GOT3 (cell line): Measurements from ENCODE around the gene PIK3R1.

Experiments used
- DNase-seq: peaks from one replicate; lab custom pipeline; 2025; ENCODE audit warnings: mixed read lengths; lab: John Stamatoyannopoulos, UW

The PIK3R1 gene

DNA sequence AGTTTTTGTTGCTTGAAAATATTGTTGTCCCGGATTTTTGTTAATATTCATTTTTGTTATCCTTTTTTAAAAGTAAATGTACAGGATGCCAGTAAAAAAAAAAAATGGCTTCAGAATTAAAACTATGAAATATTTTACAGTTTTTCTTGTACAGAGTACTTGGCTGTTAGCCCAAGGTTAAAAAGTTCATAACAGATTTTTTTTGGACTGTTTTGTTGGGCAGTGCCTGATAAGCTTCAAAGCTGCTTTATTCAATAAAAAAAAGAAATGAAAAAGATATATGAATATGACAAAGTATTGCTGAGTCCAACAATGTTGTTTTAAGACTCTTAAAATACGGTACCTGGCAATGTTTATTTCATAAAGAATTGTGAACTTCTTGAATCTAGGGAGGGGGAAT, 82.9 kb downstream of the PIK3R1 start:
- no peak for DNase-seq

DNA sequence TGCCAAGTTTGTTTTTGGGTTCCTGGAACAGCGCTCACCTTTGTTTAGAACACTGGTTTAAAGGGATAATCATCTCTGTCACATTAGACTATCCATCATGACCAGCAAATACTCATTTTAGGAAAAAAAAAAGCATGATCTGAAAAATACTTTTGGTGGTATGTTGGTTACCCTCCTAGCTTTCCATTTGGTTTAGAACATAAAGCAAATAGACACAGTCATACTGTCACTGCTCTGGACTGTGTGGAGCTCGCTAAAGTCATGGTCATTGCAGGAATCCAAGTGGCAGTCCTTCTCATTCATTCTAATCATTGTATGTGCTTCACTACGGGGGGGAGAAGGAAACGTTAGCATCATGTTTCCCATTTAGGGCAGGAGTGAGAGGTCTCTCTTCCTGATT, 83.5 kb downstream of the PIK3R1 start:
- DNase-seq, result no peak

DNA sequence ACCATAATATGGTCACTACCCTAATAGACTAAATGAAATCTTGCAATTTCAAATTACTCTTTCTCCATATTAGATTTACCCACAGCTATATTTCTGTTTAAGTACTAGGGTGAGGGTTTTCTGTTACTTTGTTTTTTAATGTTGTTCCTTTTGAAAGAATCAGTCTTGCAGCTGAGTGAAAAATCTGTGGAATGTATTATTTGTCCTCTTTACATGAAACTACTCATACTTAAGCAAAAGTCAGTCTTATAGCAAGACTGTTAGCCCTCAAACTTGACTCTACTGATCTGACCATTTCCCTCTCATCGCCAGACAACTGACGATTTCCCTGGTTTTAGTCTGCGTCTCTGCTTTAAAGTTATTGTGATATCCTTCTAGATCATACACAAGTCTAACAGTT, 84.0 kb downstream of the PIK3R1 start:
- no peak for DNase-seq

DNA sequence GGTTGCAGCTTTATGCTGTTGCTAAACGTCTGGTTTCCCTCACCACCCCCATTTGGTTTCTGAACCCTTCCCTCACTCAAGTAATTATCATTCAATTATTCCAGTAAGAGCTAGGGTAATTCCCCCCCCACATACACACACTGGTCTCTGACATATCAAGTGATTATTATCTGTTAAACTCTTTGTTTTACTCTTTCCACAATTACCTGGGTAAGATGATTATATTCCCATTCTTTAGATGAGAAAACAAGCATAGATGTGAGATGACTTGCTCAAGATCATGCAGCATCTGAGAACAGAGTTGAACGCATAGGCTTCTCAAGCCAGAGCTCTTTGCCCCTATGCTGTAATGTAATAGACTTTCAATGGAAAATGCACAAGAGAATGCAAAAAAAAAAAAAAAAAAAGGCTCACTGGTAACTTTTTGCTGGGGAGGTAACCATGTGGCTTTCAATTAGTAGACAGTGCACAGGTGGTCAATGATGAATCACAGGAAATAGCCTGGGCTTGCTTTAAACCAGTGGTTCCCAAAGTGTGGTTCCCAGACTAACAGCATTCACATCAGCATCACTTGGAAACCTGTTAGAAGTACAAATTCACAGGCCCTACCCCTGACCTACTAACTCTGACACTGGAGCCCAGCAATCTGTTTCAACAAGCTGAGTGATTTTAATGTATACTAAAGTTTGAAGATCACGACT, 87.6 kb downstream of the PIK3R1 start:
- DNase-seq, result no peak

DNA sequence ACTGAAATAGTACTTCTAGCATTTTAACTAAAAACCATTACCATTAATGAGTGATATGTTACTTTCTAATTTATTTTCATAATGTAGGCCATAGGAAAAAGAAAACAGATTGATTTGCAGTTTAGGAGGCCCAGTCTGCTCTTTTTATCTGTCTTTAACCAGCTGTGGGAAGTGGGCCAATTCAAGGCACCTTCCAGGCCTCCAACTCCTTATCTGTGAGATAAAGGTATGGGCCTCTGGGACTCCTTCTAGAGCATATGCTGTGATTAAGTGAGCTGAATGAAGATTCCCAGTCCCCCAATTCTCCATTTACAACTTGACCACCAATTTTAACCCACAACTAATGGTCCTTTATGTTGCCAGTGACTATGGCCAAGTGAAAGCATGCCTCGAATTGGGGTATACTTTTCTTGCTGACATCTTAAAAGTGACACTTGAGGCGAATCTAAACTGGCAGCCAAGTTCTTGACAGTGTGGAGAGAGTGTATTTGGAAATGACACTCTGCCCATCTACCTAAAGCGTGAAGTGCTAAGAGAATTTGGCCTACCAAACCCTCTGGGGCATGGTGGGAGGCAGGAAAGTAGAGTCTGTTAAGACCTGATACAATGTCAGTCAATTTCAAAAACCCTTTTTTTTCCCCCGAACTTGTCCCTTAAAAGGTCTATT, 88.3 kb downstream of the PIK3R1 start:
- DNase-seq, result no peak

DNA sequence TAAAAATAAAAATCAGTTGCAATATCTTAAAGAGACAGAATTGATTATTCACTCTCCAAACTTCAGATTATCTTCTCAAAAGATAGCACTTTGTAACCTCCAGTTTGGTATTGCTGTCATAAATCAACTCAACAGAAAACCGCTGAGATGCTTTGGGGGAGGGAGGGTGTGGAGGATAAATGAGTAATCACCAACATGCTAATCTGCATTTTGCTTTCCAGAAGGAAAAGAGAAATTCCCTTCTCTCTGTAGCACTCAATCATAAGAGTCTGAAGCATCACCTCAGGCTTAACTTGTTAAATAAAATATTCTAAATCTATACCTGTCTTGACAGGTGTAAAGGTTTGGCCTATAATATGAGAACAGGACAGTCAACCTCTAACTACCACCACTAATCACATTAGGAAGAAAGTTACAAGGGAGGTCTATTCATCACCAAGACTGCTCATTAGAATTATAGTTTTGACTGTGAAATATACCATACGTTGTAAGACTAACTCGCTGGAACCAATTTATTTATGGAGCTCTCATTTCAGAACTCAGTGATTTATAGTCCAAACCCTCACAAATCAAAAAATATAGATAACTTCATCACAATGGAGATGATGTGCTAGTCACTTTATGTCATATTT, 89.0 kb downstream of the PIK3R1 start:
- DNase-seq, result no peak

DNA sequence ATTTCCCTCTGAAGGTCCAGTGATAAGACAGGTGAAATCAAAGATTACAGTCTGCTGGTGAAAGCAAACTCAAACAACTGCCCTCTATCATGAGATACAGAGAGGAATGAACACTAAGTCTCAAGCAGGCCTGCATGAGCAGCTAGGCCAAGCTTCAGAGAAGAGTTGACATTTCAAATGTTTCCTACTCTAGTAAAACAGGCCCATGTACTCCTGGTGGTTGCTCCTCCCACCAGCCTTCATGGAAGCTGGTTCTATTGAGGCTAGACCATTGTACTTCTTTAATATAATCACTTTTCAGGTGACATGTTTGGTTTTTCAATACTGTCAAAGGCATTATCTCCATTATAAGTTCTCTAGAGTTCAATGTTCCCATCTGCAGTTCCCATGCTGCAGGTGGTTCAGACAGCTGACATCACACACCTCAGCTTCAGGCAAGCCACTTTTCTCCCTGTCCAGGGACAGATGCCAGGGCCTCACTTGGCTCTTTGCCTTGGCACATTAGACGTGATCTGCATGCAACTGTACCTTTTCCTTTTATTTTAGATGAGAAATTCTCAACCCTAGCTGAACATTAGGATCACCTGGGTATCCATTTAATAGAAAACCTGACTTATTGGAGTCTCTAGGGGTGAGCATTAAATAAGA, 89.8 kb downstream of the PIK3R1 start:
- no peak for DNase-seq

DNA sequence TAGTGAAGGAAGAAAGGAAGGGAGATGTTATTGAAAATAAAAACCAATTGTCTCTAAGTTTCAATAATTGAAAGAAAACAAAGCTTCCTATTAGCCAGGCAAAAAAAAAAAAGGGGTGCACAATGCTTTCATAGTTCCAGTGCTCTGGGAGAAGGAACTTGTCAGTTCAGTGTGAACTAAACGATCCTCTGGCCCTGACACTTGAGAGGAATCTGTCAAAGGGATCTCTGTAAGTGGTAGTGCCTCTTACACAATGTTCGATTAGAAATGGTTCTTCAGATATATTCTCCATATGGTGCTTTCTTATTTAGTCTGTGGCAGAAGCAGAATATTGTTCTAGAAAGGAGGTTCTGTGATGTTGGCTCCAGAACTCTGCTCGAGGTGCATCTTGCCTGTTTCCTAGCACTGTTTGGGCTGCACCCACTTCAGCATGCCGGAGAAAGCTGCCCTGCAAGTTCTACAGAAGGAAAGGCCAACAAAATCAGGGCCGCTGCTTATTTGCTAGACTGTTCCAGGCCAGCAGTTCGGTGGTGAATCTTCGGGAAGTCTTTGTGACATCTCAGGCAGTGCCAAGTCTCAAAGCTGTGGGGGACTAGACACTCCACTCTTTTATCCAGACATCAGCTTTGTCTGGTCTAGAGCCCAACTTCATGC, 90.9 kb downstream of the PIK3R1 start:
- DNase-seq, result no peak

DNA sequence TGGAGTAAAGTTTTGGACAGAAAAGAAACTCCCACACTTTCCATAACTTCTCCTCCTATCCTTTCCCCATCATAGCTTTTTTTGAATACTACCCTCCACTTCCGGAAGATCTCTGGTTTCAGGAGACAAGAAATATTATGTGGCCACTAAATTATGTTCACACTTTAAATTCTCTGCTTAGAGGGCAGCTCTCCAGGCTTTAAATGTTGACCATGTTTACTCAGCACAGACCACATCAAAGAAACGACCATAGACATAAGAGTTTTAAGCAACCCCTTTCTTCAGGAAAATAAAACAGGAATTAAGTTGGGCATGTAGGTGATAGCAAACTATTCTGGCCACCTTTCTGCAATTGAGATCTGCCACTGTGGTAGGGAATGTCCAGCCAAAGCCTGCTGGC, 97.8 kb downstream of the PIK3R1 start:
- DNase-seq, result no peak

DNA sequence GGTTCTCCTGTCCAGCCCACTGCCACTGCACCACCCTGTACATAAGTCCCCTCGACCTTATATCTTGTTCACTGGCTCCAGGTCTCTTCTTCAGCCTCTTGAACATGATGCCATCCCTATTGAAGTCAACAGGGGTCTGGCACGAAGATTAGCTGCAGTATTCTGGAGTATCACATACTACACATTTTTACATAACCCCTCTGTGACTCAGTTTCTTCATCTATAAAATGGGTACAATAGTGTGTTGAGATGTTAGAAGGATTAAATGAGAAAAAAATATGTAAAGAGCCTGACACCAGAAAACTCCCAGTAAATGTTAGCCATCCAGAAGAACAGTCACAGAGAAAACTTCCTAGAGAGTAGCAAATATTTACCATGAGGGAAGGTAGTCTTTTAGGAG, 98.9 kb downstream of the PIK3R1 start:
- no peak for DNase-seq

DNA sequence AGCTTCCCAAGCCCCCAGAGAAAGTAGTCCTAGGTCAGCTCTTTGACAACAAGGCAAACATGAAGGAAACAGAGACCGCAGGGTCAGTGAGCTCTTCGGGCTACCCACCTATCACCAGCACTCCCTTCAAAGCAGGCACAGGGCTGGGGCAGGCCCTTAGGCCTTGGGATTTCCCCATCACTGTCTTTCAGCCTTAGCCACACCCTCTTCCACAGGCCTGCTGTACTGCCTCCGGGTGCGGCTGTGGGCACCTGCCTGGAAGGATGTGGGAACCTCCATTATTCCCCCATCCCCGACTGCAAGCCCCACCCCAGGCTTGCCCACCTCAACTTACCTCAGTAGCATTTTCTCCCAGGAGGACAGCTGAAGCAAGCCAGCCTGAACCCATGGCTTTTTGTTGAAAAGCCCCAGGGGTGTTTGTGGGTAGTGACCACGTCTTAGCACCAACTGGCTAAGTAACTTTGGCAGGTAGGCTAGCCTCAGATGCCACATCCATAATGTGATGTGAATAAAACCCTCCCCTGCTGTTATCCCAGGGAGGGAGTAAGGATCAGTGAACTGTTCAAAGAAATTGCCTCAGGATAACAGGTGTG, 100.2 kb downstream of the PIK3R1 start:
- DNase-seq, result no peak

DNA sequence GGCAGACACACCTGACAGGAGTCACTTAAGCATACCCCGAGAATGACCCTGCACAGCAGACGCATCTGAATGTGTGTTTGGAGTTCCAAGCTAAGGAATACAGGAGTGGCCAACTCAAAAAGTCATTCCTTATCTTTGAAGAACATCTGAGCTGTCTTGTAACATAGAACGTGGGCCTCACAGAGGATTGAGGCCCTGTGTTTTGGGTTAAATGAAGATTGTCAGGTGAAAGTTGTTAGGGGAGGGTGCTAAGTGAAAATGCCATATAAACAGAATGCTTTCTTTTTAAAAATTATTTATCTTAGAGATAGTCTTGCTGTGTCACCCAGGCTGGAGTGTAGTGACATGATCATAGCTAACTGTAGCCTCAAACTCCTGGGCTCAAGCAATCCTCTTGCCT, 100.9 kb downstream of the PIK3R1 start:
- DNase-seq, result no peak

DNA sequence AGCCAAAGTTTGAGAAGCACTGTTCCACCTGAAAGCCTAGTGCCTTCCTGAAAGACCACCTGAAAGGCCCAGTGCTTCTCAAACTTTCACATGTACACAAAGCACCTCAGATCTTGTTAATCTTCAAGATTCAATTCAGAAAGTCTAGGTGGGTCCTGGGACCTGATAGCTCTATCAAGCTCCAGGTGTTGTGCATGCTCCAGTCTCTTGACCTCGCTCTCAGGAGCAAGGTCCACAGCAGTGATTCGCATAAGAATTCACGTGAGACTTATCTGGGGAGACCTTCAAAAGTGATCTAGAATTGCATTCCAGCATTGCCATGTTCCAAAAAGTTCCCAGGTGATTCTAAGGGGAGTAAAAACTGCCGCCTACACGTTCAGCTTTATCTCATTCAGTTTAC, 102.1 kb downstream of the PIK3R1 start:
- no peak for DNase-seq

DNA sequence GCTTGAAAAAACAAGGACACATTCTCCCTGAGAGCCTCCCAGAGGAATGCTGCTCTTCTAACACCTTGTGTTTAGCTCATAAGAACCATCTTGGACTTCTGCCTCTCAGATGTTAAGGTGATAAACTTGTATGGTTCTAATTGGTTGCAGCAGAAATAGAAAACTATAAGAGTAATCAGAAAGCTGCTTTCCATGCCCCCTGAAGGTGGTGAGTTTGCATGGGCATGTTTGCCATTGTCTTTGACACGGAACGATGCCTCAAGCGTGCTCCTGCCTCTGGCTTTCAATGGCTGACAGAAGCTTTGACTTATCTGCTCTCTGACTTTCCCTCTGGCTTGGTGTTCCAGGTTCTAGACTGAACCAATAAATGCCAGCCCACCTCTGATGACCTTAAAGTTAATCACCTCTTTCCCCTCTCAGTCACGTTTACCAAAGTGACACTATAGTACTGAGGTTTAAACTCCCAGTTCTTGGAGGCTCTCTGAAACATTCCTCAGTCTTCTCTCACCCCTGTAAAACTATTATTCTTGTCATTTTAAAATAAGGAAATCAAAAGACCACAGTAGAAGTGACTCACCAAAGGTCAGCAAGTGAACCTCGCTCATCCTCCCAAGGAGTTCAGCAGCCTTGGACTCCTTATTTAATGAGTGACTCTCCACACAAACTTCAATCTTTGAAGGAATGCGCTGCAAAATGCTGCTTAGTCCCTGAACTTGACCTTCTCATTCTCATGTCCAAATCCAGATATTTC, 103.6 kb downstream of the PIK3R1 start:
- DNase-seq, result no peak

DNA sequence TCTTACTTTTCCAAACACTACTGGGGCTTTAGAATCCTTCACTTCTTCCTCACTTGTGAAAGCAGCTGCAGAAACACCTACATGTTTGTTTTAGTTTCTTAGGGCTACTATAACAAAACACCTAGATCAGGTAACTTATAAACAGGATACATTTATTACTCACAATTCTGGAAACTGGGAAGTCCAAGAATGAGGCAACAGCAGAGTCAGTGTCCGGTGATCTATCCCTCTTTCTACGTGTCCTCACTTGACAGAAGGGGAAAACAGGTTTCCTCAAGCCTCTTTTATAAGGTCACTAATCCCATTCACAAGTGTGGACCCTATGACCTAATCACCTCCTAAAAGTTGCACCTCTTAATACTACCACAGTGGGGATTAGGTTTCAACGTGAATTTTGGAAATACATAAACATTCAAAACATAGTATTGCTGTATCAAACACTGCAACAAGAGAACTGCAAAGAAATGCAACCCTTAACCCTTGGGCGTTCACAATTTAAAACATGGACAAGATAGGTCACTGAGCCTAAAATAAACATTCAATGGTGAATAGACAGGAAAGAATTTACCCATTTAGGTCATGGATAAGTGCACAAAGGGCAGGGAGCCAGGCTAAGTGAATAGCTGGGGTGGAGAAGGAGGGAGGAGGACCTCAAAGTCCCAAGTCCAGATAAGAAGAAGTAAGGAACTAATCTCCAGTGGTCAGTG, 104.3 kb downstream of the PIK3R1 start:
- DNase-seq, result no peak

DNA sequence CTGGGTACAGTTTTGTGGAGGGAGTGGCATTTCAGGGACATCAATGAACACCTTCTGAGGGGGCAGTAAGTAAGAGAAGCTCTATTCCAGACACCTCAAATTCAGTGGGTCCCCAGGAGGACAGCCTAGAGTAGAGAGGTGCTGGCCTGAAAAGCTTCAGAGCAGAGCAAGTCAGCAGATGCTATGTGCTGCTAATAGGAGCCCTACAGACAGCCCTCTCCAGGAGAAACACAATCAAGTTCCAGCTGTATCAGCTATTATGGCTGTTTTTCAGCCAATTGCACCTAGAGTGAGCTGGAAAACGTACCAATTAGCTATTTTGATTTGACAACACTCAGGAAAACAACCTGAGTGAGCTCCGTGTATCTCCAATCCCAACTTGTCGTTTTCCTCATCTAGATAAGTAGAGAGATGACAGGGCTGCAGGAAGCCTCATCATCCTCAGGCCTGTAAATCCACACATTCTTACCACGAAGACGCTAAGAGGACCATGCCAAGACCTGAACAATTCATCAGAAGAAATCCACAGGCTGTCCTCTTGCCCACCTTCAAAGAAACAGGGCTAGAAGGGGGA, 104.9 kb downstream of the PIK3R1 start:
- no peak for DNase-seq

DNA sequence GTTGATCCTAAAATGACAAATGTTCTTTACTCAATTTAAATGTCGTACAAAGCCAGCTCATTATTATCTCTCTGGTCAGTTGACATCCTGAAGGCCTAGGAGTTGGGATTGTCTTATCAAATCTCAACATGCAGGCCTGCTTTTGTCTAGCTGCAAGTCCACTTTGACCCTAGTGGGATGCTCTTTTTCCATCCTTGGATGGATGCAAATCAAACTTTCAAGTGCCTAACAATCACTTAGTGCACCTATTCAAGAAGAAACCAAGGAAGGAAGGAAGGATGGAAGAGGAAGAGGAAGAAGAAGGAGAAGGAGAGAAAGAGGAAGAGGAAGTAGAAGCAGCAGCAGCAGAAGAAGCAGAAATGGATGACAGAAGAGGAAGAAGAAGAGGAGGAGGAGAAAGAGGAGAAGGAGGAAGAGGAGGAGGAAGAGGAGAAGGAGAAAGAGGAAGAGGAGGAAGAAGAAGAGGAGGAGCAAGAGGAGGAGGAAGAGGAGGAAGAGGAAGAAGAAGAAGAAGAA, 109.6 kb downstream of the PIK3R1 start:
- no peak for DNase-seq

DNA sequence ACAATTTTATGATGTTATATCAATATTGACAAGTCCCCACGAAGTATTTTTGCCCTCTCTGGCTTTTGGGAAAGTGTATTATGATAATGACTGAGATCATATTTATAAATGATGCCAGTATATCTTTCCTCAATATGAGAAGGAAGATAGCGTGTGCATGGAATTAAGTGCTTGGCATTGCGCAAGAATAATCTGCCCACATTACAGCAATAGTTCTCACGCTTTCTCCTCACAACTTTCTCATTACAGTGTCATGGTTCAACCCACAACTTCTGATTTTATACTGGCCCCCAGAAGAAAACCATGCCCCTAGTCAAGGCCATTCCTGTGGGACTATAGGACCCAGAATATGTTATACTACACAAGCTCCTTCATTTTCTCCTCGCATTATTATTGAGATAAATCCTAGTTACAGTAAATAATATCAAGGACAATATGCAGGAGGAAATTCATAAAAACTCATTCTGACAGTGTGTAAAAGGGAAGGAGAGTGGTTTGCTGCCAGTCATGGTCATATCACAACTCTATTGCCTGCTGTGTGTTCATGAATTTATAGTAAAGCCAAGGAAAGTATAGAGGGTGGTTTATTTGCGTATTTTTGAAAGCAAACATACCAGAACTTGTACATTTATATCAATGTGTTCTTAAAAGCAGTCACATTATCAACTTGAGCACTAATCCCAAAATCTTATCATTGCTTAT, 114.1 kb downstream of the PIK3R1 start:
- DNase-seq, result no peak

DNA sequence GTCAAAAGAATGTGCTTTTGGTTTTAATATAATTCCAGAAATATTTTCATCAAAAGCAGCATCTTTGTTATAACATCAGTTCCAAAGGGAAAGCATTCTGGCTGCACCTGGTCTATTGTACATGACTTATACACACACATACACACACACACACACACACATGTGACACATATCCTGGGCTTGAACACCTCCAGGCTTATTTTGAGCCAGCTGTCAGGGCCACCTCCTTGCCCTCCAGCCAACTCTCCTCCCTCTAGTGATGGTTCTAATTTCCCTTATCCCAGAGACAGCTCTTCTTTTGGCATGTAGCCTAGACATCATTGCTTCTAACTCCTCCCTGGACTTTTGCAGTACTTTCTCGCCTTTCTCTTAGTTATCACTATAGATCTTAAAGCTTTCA, 115.0 kb downstream of the PIK3R1 start:
- no peak for DNase-seq
